CD4-positive, alpha-beta T cell treated with Interleukin-6 at 100 ng/mL for 8 hours (primary cell): Measurements from ENCODE around the gene CTTNBP2.

Experiments used
- DNase-seq: peaks from one replicate; pipeline ENCODE4 v3.0.0-alpha.2; 2020; ENCODE audit warnings: mixed read lengths, low spot score

Gene CTTNBP2

GRCh38 chr7:117870448-117871130, 2.7 kb downstream of the CTTNBP2 start:
- no peak for DNase-seq

DNA sequence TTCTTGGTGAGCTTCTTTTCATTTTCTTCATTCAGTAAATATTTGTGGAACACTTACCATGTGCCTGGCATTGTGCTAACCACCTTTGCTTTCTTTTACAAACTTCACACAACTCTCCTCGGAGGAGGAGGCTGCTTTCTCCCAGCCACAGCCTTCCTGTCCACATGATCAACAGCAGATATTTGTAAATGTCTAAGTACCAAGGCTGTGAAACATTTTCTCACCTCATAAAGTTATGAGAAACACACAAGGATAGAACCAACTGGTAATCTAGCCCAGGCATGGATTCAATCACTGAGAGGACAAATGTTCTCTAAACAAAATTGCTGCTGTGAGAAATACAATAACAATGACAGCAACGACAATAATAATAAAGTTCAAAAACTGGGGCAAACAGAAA, 3.9 kb downstream of the CTTNBP2 start:
- no peak for DNase-seq

- DNase-seq: no peak
Measured at GRCh38 chr7:117863618-117864017, 9.6 kb downstream of the CTTNBP2 start.

GRCh38 chr7:117862378-117862777, 10.9 kb downstream of the CTTNBP2 start:
- DNase-seq: no peak

DNA sequence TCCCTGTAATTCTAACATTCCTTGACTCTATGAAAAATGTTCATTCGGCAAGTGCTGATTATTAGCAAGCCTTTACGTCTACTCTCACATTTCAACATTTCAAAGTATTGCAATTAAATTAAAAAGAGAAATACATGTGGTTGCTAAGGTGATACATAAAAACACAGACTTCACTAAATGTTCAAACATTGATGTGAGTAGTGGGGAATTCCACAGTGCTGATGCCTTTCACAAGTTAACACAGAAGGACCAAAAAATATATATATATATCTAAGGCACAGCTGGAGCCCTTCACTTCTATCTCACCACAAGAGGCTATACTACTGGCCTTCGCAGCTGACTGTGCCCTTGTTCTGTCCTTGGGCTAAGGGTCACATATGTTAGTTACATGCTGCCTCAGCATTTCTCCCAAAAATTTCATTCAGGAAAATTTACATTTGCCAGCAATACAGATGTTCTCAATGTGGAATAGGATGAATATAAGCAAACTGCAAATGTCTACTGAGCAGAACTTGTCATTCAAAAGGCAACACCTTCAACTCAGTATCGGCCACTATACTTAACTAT, 13.9 kb downstream of the CTTNBP2 start:
- no peak for DNase-seq

DNA sequence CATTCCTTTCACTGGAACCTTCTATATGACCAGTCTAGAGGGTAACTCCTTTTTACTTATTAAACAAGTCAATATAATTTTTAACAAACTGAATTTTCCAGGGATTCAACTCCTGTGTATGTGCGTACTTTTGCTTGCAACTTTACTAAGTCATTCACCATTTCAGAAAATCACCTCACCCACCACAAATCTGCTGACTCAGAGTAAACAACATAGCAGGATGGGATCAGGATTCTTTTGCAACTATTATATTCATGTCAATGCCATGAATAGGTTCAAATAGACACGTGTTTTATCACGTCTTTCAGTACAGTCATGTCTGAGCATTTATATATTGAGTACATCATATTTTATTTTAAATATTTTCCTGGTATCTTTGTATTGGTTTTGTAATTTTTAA, 14.5 kb downstream of the CTTNBP2 start:
- DNase-seq: no peak

- no peak for DNase-seq
Measured at GRCh38 chr7:117857718-117858117, 15.5 kb downstream of the CTTNBP2 start.

DNA sequence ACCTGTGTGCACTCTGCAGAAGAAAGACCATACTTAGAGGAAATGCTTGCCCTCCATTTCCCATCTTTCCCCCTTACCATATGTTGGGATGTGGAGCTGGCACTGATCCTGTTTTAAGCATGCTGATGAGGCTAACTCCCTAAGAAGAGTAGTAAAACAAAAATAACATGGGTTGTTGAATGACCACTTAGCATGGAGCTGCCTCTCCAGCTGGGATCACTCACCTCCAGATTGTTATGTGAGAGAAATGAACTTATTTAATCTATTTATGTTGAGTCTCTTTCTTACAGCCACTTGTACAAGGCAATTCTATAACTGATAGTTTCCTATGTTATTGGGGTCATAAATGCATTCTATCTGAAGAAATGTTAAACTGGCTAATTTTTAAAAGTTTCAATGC, 17.0 kb downstream of the CTTNBP2 start:
- DNase-seq: no peak

DNA sequence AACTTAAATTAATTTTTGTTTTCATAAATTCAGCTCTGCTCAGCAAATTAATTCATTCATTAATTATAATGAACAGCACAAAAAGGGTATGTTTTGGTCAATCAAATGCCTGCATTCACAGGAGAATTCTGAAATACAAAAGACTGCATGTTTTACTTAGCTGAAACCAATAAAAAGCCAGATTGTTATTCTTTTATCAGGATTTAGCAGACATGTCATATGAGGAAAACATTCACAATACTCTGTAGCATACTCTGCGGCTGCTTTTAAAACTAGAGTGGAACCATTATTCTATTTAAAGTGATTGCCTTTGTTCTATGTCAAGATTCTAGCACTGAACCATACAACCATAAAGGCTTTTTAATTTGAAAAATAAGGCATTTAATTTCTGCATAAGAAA, 19.1 kb downstream of the CTTNBP2 start:
- no peak for DNase-seq

GRCh38 chr7:117848941-117849340, 24.3 kb downstream of the CTTNBP2 start:
- DNase-seq: no peak

DNA sequence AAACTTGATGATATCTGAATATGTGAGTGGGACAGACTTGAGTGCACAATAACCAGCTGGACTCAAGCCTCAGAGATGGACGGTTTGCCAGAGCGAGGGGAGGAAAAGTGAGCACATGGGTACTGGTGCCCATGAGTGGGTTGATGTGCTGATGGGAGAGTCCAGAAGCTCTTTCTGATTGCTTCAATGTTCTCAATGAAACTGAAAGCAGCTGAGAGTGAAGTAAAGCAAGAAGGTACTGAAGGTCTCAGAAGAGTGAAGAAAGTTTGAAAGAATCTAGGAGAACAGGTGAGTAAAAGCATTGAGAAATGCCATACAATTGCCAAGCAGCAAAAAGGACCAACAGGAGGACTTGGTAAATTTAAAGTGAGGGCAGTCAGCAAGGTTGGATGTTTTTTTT, 28.6 kb downstream of the CTTNBP2 start:
- no peak for DNase-seq

DNA sequence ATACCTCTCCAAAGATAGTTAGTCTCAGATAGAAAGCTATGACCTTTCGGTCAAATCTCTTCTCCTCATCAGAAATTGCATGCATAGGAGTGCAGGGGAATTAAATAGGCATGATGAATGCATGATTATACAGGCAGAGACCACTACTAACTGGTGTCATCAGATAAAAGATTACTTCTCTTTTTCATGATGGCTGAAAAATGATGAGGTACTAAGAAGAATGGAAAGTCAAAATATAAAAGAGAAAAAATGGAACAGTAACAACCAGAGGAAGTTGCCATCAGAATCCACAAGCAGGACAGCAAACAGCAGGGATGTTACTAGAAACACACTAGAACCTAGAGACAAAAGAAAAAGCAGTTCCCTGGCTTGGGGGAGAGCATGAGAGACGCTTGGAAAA, 31.6 kb downstream of the CTTNBP2 start:
- no peak for DNase-seq

DNA sequence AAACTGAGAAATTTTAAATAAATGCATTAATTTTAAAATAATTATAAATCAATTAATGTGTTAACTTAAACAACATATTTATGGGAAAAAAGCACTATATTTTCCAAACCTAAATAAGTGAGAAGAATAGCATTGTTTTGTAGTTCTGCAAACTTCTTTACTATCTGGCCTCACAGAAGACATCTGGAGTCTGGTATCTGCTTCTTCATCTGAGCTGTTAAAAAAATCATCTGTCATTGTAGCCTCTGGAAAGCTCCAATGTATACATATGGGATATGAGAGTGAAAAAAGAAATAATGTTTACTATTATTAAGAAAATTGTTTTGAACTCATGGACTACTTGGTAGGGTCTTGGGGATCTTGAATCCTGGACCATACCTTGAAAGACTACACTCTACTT, 32.2 kb downstream of the CTTNBP2 start:
- DNase-seq: no peak

- DNase-seq: no peak
Measured at GRCh38 chr7:117839507-117839906, 33.7 kb downstream of the CTTNBP2 start.

GRCh38 chr7:117837841-117838240, 35.4 kb downstream of the CTTNBP2 start:
- no peak for DNase-seq

DNA sequence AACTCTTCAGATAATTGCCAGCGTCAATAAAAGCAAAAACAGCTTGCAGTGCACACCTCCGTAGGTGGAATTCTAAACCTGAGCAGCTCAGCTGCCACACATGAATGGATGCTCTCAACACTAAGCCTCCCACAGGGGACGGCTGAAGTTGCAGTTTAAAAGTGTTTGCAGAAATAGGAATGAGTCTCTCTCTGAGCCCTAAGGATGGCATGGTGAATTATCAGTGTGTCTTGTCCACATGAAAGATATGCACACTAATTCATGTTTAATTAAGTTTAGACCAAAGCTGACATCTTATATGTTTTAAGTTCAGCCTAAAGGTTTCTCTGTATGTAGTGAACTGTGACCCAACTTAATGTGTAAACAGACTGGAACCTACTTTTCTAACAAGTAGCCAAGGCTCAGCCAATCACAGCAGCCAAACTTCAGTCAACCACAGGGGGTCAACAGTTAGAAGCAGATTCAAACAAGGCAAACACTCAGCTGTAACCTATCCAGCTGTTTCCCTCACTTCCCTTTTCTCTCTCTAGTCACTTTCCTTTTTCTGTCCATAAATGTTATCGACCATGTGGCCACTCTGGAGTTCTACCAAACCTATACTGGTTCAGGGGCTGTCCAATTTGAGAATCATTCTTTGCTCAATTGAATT, 38.1 kb downstream of the CTTNBP2 start:
- no peak for DNase-seq

DNA sequence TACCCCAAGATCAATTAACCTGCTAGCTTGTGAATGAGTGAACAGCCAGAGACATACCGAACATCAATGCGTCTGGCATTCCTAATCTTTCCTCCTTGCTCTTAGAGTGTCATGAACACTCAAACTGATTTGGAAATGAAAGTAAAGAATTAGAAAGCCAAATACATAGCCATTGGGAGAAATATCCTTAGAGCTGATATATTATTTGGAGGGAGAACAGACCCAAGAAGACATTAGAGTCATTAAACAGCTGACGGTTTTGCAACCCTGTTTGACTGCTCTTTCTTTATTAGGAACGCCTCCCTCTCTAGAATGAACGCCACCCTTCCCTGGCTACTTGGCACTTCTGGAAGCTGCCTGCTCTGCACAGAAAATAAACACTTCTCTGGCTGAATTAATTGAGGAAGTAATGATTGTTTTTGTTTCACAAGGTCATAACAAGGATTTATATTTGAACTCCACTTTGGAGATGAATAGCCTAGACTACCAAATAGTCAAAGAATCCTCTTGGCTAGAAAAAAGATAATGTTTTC, 42.8 kb downstream of the CTTNBP2 start:
- DNase-seq: no peak

- no peak for DNase-seq
Measured at GRCh38 chr7:117829450-117830117, 43.7 kb downstream of the CTTNBP2 start.

GRCh38 chr7:117828825-117829224, 44.4 kb downstream of the CTTNBP2 start:
- no peak for DNase-seq

DNA sequence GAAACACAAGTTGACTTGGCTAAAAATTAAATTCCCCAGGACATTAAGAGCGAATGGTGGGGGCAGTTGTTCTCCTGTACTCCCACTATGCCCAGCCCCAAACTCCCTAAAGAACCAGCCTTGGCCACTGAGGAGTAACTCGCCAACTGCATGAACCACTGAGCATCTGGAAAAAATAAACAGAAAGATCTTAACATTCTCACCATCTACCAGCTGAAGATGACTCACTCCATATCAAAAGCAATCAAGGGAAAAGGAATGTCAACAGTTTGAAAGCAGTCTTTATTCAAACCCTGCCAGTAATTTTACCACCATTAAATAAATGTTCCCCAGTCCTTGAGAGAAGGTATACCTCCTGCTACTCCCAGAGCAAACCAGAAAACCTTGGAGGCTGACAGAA, 45.4 kb downstream of the CTTNBP2 start:
- DNase-seq: no peak

DNA sequence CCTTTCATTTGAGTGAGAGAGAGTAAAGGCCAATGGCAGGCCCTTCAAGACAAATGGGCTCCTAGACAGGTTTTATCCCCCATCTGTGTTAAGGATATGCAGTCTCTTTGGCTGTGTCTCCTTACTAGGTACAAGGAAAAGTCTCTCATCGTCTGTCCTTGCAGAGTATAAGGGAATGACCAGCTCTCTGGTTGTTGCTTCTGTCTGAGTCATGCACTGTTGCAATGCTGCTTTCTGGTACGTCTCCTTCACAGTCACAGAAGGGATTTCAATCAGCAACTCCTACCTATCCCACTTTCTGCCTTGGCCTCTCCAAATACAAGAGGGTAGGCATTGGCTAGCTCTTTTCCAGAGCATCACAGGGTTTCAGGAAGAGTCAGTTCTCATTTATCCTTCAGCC, 48.1 kb downstream of the CTTNBP2 start:
- DNase-seq: no peak

- DNase-seq: no peak
Measured at GRCh38 chr7:117824592-117824991, 48.6 kb downstream of the CTTNBP2 start.

DNA sequence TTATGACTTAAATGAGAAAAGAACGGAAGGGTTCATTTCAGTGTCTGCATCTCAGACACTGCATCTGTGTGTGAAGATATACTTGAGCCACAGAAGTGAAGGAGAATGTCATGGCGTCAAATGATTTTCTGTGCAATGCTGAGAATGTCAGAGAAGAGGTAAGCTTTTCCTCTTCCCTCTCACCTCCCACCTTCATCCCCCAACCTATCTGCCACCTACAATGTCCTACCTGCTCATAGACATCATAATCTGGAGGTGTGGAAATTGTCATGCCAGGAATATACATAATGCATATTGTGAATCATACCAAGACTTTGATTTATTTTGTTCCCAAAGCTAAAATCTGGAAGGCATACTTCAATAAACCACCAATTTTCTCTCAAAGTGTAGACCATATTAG, 53.7 kb downstream of the CTTNBP2 start:
- DNase-seq: no peak
